Fibroblast of lung (primary cell): ENCODE results near the gene STXBP4. TPM values are rescaled to one million over a fixed set of nuclear protein-coding genes. Genes with fewer than 3 reads are reported as not detected.

ENCODE experiments used
- DNase-seq, 2 donors: peaks; one replicate each; pipeline versions ENCODE4 v3.0.0 to v3.0.0-alpha.2; 2010; ENCODE audit warnings: low read depth in 2 of 2
- H2AFZ ChIP-seq: 2 replicates; pipeline ENCODE4 v1.5.1; 2012; ENCODE audit warnings: low read length, control low read depth, inconsistent platforms
- H3K27ac ChIP-seq: 2 replicates; pipeline ENCODE4 v1.5.1; 2011; ENCODE audit warnings: low read length, control low read depth; ENCODE audit not compliant: insufficient read depth
- H3K27me3 ChIP-seq: 2 replicates; pipeline ENCODE4 v1.5.1; 2011; ENCODE audit warnings: mild to moderate bottlenecking, low read length; ENCODE audit not compliant: control insufficient read depth, insufficient read depth
- H3K36me3 ChIP-seq: 2 replicates; pipeline ENCODE4 v1.5.1; 2011; ENCODE audit warnings: low read length; ENCODE audit not compliant: control insufficient read depth, insufficient read depth
- H3K4me1 ChIP-seq: 2 replicates; pipeline ENCODE4 v1.5.1; 2011; ENCODE audit warnings: low read length; ENCODE audit not compliant: control insufficient read depth, insufficient read depth; ENCODE audit errors: extremely low read depth
- H3K4me2 ChIP-seq: 2 replicates; pipeline ENCODE4 v1.5.1; 2011; ENCODE audit warnings: low read length, control low read depth; ENCODE audit not compliant: insufficient read depth; ENCODE audit errors: extremely low read depth
- H3K4me3 ChIP-seq, 4 experiments: fragments of 200-600 bp in 1 of 4; sonication (generic) in 1 of 4; replicated peaks in 1 of 4; 2 replicates each; pipeline ENCODE4 v1.5.1; 2011 to 2016; ENCODE audit warnings: low read length in 4 of 4, low read depth in 3 of 4, mild to moderate bottlenecking in 3 of 4, control low read depth in 2 of 4, inconsistent platforms in 1 of 4, mixed read lengths in 1 of 4; ENCODE audit not compliant: insufficient read depth in 1 of 4; ENCODE audit errors: control extremely low read depth in 1 of 4
- H3K79me2 ChIP-seq: 2 replicates; pipeline ENCODE4 v1.5.1; 2012; ENCODE audit warnings: mild to moderate bottlenecking, low read length, inconsistent platforms; ENCODE audit not compliant: control insufficient read depth, insufficient read depth
- H3K9ac ChIP-seq: 2 replicates; pipeline ENCODE4 v1.5.1; 2011; ENCODE audit warnings: mild to moderate bottlenecking, low read length, control low read depth; ENCODE audit not compliant: insufficient read depth
- H3K9me3 ChIP-seq: 2 replicates; pipeline ENCODE4 v1.5.1; 2012; ENCODE audit warnings: low read depth, low read length; ENCODE audit not compliant: control insufficient read depth, insufficient read depth
- H4K20me1 ChIP-seq: 2 replicates; pipeline ENCODE4 v1.5.1; 2011; ENCODE audit warnings: low read length; ENCODE audit not compliant: control insufficient read depth, insufficient read depth; ENCODE audit errors: extremely low read depth
- CTCF ChIP-seq, 2 donors: IDR thresholded peaks in 1 of 2; conservative IDR thresholded peaks in 1 of 2; 1 replicate in 1 of 2; 2 replicates in 1 of 2; pipeline ENCODE4 v1.5.1; 2011 to 2012; ENCODE audit warnings: low read length in 2 of 2, control low read depth in 1 of 2, inconsistent platforms in 1 of 2, low read depth in 1 of 2, mild to moderate bottlenecking in 1 of 2
- EZH2 ChIP-seq: IDR thresholded peaks from 2 replicates; pipeline ENCODE4 v1.5.1; 2012; ENCODE audit warnings: low read length, control low read depth, mild to moderate bottlenecking; ENCODE audit errors: missing control alignments
- polyA plus RNA-seq, 2 donors: library from polyadenylated mRNA; depleted of rRNA in 1 of 2; stranded (reverse) in 1 of 2; unstranded in 1 of 2; fragments of >200 nt; gene quantifications; 2 replicates each; pipeline ENCODE4 v1.2.1, GENCODE V29; 2011 to 2012; ENCODE audit warnings: missing spikeins in 1 of 2
- total RNA-seq: library from RNA; depleted of rRNA; stranded (reverse); fragments of >200 nt; gene quantifications from 2 replicates; pipeline ENCODE4 v1.2.1, GENCODE V29; 2014

Gene STXBP4
- total and polyA plus RNA-seq, 2 donors (not counting 1 experiment from before 2014, with no cell fraction given), result 5.6 to 9.8 TPM

- Histone ChIP-seq H4K20me1 (no peaks in the 10 kb centered on the region), H3K27me3 (no peaks in the 10 kb centered on the region), H3K27ac (no peak overlapping the region), H3K36me3 (no peaks in the 10 kb centered on the region), H3K4me1 (no peaks in the 10 kb centered on the region), H2AFZ (no peak overlapping the region), H3K9ac (no peak overlapping the region), H3K4me3 (no peak overlapping the region), H3K79me2 (no peaks in the 10 kb centered on the region), H3K9me3 (no peaks in the 10 kb centered on the region), H3K4me2 (no peak overlapping the region)
- DNase-seq, result no peak
- no peak for TF ChIP-seq CTCF (conservative IDR thresholded peaks at IDR 0.05 in 1 of 2, IDR thresholded peaks at IDR 0.05 in 1 of 2; ENCODE audit: low read depth in 1 of 2, low read length in 2 of 2)
- TF ChIP-seq EZH2, result no peak
These were observed 244.3 kb downstream of the STXBP4 start for GRCh38 chr17:55212880-55213279.

GRCh38 chr17:55215711-55216110 lies 247.1 kb downstream of the STXBP4 start:
- Histone ChIP-seq H3K4me2 (no peak overlapping the region), H3K4me3 (no peak overlapping the region), H3K9ac (no peak overlapping the region), H3K4me1 (no peaks in the 10 kb centered on the region), H3K27ac (no peak overlapping the region), H3K79me2 (no peaks in the 10 kb centered on the region), H2AFZ (no peak overlapping the region), H3K36me3 (no peaks in the 10 kb centered on the region), H3K27me3 (no peaks in the 10 kb centered on the region), H4K20me1 (no peaks in the 10 kb centered on the region), H3K9me3 (no peaks in the 10 kb centered on the region)
- DNase-seq, result no peak
- TF ChIP-seq CTCF (conservative IDR thresholded peaks at IDR 0.05 in 1 of 2, IDR thresholded peaks at IDR 0.05 in 1 of 2; ENCODE audit: low read depth in 1 of 2, low read length in 2 of 2), result no peak
- no peak for TF ChIP-seq EZH2

- no peak overlapping the region for H3K9ac ChIP-seq
- no peak for TF ChIP-seq EZH2
- no peak for TF ChIP-seq CTCF (conservative IDR thresholded peaks at IDR 0.05 in 1 of 2, IDR thresholded peaks at IDR 0.05 in 1 of 2; ENCODE audit: low read depth in 1 of 2, low read length in 2 of 2)
These were observed 248.3 kb downstream of the STXBP4 start for GRCh38 chr17:55216888-55217287.

More at GRCh38 chr17:55216888-55217287, 248.3 kb downstream of the STXBP4 start:
- no peak overlapping the region for H2AFZ ChIP-seq
- no peak for DNase-seq
- no peaks in the 10 kb centered on the region for H3K4me1 ChIP-seq
- no peaks in the 10 kb centered on the region for H3K27me3 ChIP-seq
- no peak overlapping the region for H3K4me3 ChIP-seq
- H3K9me3 ChIP-seq, result no peaks in the 10 kb centered on the region
- H3K36me3 ChIP-seq, result no peaks in the 10 kb centered on the region
- no peaks in the 10 kb centered on the region for H3K79me2 ChIP-seq
- no peak overlapping the region for H3K27ac ChIP-seq
- H3K4me2 ChIP-seq, result no peak overlapping the region
- no peaks in the 10 kb centered on the region for H4K20me1 ChIP-seq
